Endothelial cell (in vitro differentiated cells): ENCODE data around the gene LDHD. TPM values are rescaled to one million over a fixed set of nuclear protein-coding genes. Genes with fewer than 3 reads are reported as not detected.
A peak's percentile ranks its signal among the peaks of the same experiment; 100 is the strongest.

Experiments
- DNase-seq: peaks from one replicate; pipeline ENCODE4 v3.0.0; 2021; ENCODE audit warnings: low spot score
- H3K27ac Mint-ChIP-seq: one replicate; pipeline ENCODE4 v1.8.0; 2021; ENCODE audit warnings: mixed read lengths, inconsistent platforms; ENCODE audit not compliant: unreplicated experiment
- H3K27me3 Mint-ChIP-seq: one replicate; pipeline ENCODE4 v1.8.0; 2021; ENCODE audit warnings: mild to moderate bottlenecking, moderate library complexity, mixed read lengths, inconsistent platforms; ENCODE audit not compliant: unreplicated experiment
- H3K36me3 Mint-ChIP-seq: one replicate; pipeline ENCODE4 v1.8.0; 2021; ENCODE audit warnings: mild to moderate bottlenecking, low read depth, mixed read lengths, inconsistent platforms; ENCODE audit not compliant: unreplicated experiment
- H3K4me1 Mint-ChIP-seq: one replicate; pipeline ENCODE4 v1.8.0; 2021; ENCODE audit warnings: mild to moderate bottlenecking, mixed read lengths, inconsistent platforms; ENCODE audit not compliant: unreplicated experiment
- H3K4me3 Mint-ChIP-seq: one replicate; pipeline ENCODE4 v1.8.0; 2021; ENCODE audit warnings: mild to moderate bottlenecking, mixed read lengths, inconsistent platforms; ENCODE audit not compliant: unreplicated experiment
- H3K9me3 Mint-ChIP-seq: one replicate; pipeline ENCODE4 v1.8.0; 2021; ENCODE audit warnings: mixed read lengths, inconsistent platforms; ENCODE audit not compliant: unreplicated experiment
- CTCF ChIP-seq: fragments of 200-600 bp; sonication (generic); IDR thresholded peaks from one replicate; pipeline ENCODE4 v1.5.0; 2021; ENCODE audit warnings: antibody characterized with exemption; ENCODE audit not compliant: unreplicated experiment
- total RNA-seq: library from RNA; stranded (reverse); fragmentation: NEBNext Ultra II Directional; extraction: Animal tissue kit (Norgen Biotek cat#: 25700); gene quantifications from one replicate; pipeline ENCODE4 v1.2.1, GENCODE V29; 2021; ENCODE audit not compliant: unreplicated experiment

LDHD gene
- total RNA-seq, 1 donor from 2014 or later: 0.36 TPM

- H3K9me3 Mint-ChIP-seq: no peaks in the 10 kb centered on the region
- peaks cover 65% of the 10 kb centered on the region for H3K4me1 Mint-ChIP-seq
- peak overlapping the region; percentile 85 for H3K27ac Mint-ChIP-seq
- no peak for TF ChIP-seq CTCF
- H3K27me3 Mint-ChIP-seq: peaks cover 22% of the 10 kb centered on the region
- H3K4me3 Mint-ChIP-seq: peak overlapping the region; percentile 73
- peaks cover 44% of the 10 kb centered on the region for H3K36me3 Mint-ChIP-seq
- DNase-seq: no peak
Observed at GRCh38 chr16:75099738-75100602, 16.6 kb downstream of the LDHD start.

GRCh38 chr16:75099075-75099667, 17.4 kb downstream of the LDHD start:
- no peaks in the 10 kb centered on the region for H3K9me3 Mint-ChIP-seq
- peak overlapping the region; percentile 63 for H3K4me3 Mint-ChIP-seq
- no peak for DNase-seq
- peaks cover 40% of the 10 kb centered on the region for H3K36me3 Mint-ChIP-seq
- peak overlapping the region; percentile 85 for H3K27ac Mint-ChIP-seq
- no peak for TF ChIP-seq CTCF
- H3K4me1 Mint-ChIP-seq: peaks cover 60% of the 10 kb centered on the region
- peaks cover 19% of the 10 kb centered on the region for H3K27me3 Mint-ChIP-seq

- Mint-ChIP-seq H3K36me3 (peaks cover 42% of the 10 kb centered on the region), H3K4me1 (peaks cover 61% of the 10 kb centered on the region), H3K9me3 (no peaks in the 10 kb centered on the region), H3K27me3 (peaks cover 19% of the 10 kb centered on the region), H3K27ac (peak overlapping the region; percentile 83), H3K4me3 (peak overlapping the region; percentile 15)
- no peak for DNase-seq
- no peak for TF ChIP-seq CTCF
Observed at GRCh38 chr16:75097941-75098901, 18.4 kb downstream of the LDHD start.

- Mint-ChIP-seq H3K9me3 (no peaks in the 10 kb centered on the region), H3K4me1 (peaks cover 55% of the 10 kb centered on the region), H3K27ac (peak overlapping the region; percentile 64), H3K27me3 (peaks cover 18% of the 10 kb centered on the region), H3K4me3 (no peak overlapping the region), H3K36me3 (peaks cover 36% of the 10 kb centered on the region)
- TF ChIP-seq CTCF: no peak
- DNase-seq: no peak
Observed at GRCh38 chr16:75097191-75097761, 19.3 kb downstream of the LDHD start.
